SK-N-SH (cell line): Measurements from ENCODE around the gene CZIB. TPM values are rescaled to one million over a fixed set of nuclear protein-coding genes. Genes with fewer than 3 reads are reported as not detected.

Experiments used
- CTCF ChIA-PET: fragments of 300-600, 350-600 bp; formaldehyde crosslinking; extraction: SDS; loops from one replicate; lab custom pipeline; 2021; lab: Yijun Ruan, JAX
- POLR2A ChIA-PET: fragments of 350-600 bp; sonication (Branson Sonifier 250); formaldehyde crosslinking; extraction: SDS; loops from one replicate; lab custom pipeline; 2020; ENCODE audit warnings: antibody characterized with exemption, inconsistent platforms; lab: Yijun Ruan, JAX
- DNase-seq: peaks from one replicate; pipeline ENCODE4 v3.0.0; 2012
- H2AFZ ChIP-seq: fragments of 200-600 bp; sonication (generic); 2 replicates; pipeline ENCODE4 v1.8.1; 2016; ENCODE audit warnings: antibody characterized with exemption, mild to moderate bottlenecking, low read depth
- H3F3A ChIP-seq: fragments of 200-600 bp; sonication (generic); replicated peaks from 2 replicates; pipeline ENCODE3; 2016; ENCODE audit warnings: antibody characterized with exemption, mild to moderate bottlenecking; ENCODE audit not compliant: insufficient read depth
- H3K27ac ChIP-seq, 2 experiments: fragments of 200-500 bp in 1 of 2; fragments of 200-600 bp in 1 of 2; sonication (Bioruptor generic) in 1 of 2; sonication (generic), shearing (Covaris generic) in 1 of 2; 2 replicates each; pipeline versions ENCODE4 v1.5.1 to v1.6.1; 2014 to 2016; ENCODE audit warnings: low read depth in 2 of 2, inconsistent platforms in 1 of 2, low read length in 1 of 2, mild to moderate bottlenecking in 1 of 2, mixed read lengths in 1 of 2
- H3K27me3 ChIP-seq: fragments of 200-600 bp; sonication (generic), shearing (Covaris generic); 2 replicates; pipeline ENCODE4 v1.6.1; 2016; ENCODE audit warnings: mixed run types; ENCODE audit not compliant: insufficient read depth
- H3K36me3 ChIP-seq, 2 experiments: fragments of 200-500 bp in 1 of 2; fragments of 200-600 bp in 1 of 2; sonication (Bioruptor generic) in 1 of 2; sonication (generic) in 1 of 2; replicated peaks in 1 of 2; 2 replicates each; pipeline versions ENCODE3 to v1.5.1; 2014 to 2016; ENCODE audit warnings: low read length in 1 of 2, mild to moderate bottlenecking in 1 of 2; ENCODE audit not compliant: insufficient read depth in 2 of 2, control insufficient read depth in 1 of 2
- H3K4me1 ChIP-seq, 2 experiments: fragments of 200-500 bp in 1 of 2; fragments of 200-600 bp in 1 of 2; sonication (Bioruptor generic) in 1 of 2; sonication (generic), shearing (Covaris generic) in 1 of 2; 2 replicates each; pipeline versions ENCODE4 v1.5.1 to v1.6.1; 2014 to 2016; ENCODE audit warnings: low read depth in 1 of 2, low read length in 1 of 2, mixed run types in 1 of 2; ENCODE audit not compliant: insufficient read depth in 2 of 2, control insufficient read depth in 1 of 2
- H3K4me2 ChIP-seq: fragments of 200-600 bp; sonication (generic), shearing (Covaris generic); 2 replicates; pipeline ENCODE4 v1.6.1; 2017; ENCODE audit warnings: mixed run types
- H3K4me3 ChIP-seq, 2 experiments: fragments of 200-500 bp in 1 of 2; fragments of 200-600 bp in 1 of 2; sonication (Bioruptor generic) in 1 of 2; sonication (generic), shearing (Covaris generic) in 1 of 2; 2 replicates each; pipeline versions ENCODE4 v1.5.1 to v1.8.1; 2014 to 2016; ENCODE audit warnings: low read depth in 2 of 2, inconsistent platforms in 1 of 2, low read length in 1 of 2, mild to moderate bottlenecking in 1 of 2, mixed read lengths in 1 of 2, moderate library complexity in 1 of 2
- H3K79me2 ChIP-seq: fragments of 200-600 bp; sonication (generic); 2 replicates; pipeline ENCODE4 v1.8.1; 2017; ENCODE audit warnings: mild to moderate bottlenecking; ENCODE audit not compliant: insufficient read depth
- H3K9ac ChIP-seq: fragments of 200-600 bp; sonication (generic); 2 replicates; pipeline ENCODE4 v1.6.1; 2017; ENCODE audit warnings: mixed run types
- H3K9me2 ChIP-seq: fragments of 200-600 bp; sonication (generic); 2 replicates; pipeline ENCODE4 v1.6.1; 2017; ENCODE audit warnings: mixed run types
- H3K9me3 ChIP-seq: fragments of 200-600 bp; sonication (generic); 2 replicates; pipeline ENCODE4 v1.6.1; 2017; ENCODE audit warnings: mixed run types, mild to moderate bottlenecking, moderate library complexity
- H4K20me1 ChIP-seq: fragments of 200-600 bp; sonication (generic); 2 replicates; pipeline ENCODE4 v1.6.1; 2017; ENCODE audit warnings: mild to moderate bottlenecking, mixed run types; ENCODE audit not compliant: insufficient read depth
- CHD2 ChIP-seq: fragments of 150-350 bp; IDR thresholded peaks from 2 replicates; pipeline ENCODE4 v1.6.1; 2018; ENCODE audit warnings: low read length; ENCODE audit not compliant: partially characterized antibody
- EP300 ChIP-seq, 2 experiments: IDR thresholded peaks; 2 replicates each; pipeline versions ENCODE4 v1.4.0 to v1.6.1; 2012; ENCODE audit warnings: borderline replicate concordance in 1 of 2, low read depth in 1 of 2, low read length in 1 of 2
- FOXJ3 ChIP-seq: sonication (generic); formaldehyde crosslinking; IDR thresholded peaks from 2 replicates; pipeline ENCODE4 v1.5.1; 2020; ENCODE audit warnings: mild to moderate bottlenecking, missing genetic modification reagents
- PBX3 ChIP-seq: IDR thresholded peaks from 2 replicates; pipeline ENCODE4; 2012
- POLR2AphosphoS5 ChIP-seq: IDR thresholded peaks from 2 replicates; pipeline ENCODE4 v1.6.1; 2012; ENCODE audit warnings: low read depth, low read length
- REST ChIP-seq: IDR thresholded peaks from 2 replicates; pipeline ENCODE4 v1.6.1; 2012; ENCODE audit warnings: mild to moderate bottlenecking, low read depth, low read length, moderate library complexity
- RFX5 ChIP-seq: IDR thresholded peaks from 2 replicates; pipeline ENCODE4 v1.6.1; 2012; ENCODE audit warnings: mild to moderate bottlenecking, improper control_type of control experiment, low read length
- SIN3A ChIP-seq: IDR thresholded peaks from 2 replicates; pipeline ENCODE4 v1.6.1; 2012; ENCODE audit warnings: low read depth, mild to moderate bottlenecking, low read length, moderate library complexity, borderline replicate concordance
- SMC3 ChIP-seq: IDR thresholded peaks from 2 replicates; pipeline ENCODE4 v1.6.1; 2012; ENCODE audit warnings: low read depth, low read length, improper control_type of control experiment
- TCF12 ChIP-seq: IDR thresholded peaks from 2 replicates; pipeline ENCODE4 v1.4.0; 2012
- USF1 ChIP-seq: IDR thresholded peaks from 2 replicates; pipeline ENCODE4 v1.4.0; 2012; ENCODE audit warnings: low read depth, borderline replicate concordance
- WGBS: methylation state at CpG from one replicate; pipeline ENCODE4 v1.1.6; 2017; ENCODE audit warnings: low lambda C conversion rate; 5-methylcytosine and 5-hydroxymethylcytosine counted together
- polyA plus RNA-seq, 3 experiments: library from polyadenylated mRNA; depleted of rRNA; stranded (reverse); fragments of >200 nt; gene quantifications; 2 replicates each; pipeline ENCODE4 v1.2.3, GENCODE V29; 2012
- TF ChIP-seq, protein P1 (sequence below): IDR thresholded peaks from 2 replicates; pipeline ENCODE4 v1.4.0; 2012; ENCODE audit warnings: low read depth, borderline replicate concordance

The CZIB gene
- polyA plus RNA-seq, 1 of the 3 experiments (the other 2 are of a cell fraction), result 69.0 TPM

GRCh38 chr1:53197291-53198200 is 22.9 kb downstream of the CZIB start:
- Histone ChIP-seq H3K9me2 (no peaks in the 10 kb centered on the region), H3K9me3 (no peaks in the 10 kb centered on the region), H3K4me2 (peak overlapping the region; percentile 93), H3K4me3 (peak overlapping the region; percentile 85 to 95), H3K27me3 (no peaks in the 10 kb centered on the region), H4K20me1 (no peaks in the 10 kb centered on the region), H3F3A (no peaks in the 10 kb centered on the region), H3K4me1 (peaks cover 9 to 17% of the 10 kb centered on the region in 2 experiments; a peak in 3 of 4 replicates), H2AFZ (peak overlapping the region; percentile 56; the same call in 1 of the 2 replicates), H3K79me2 (peaks cover 21% of the 10 kb centered on the region; the same call in 1 of the 2 replicates), H3K36me3 (peaks cover 3 to 20% of the 10 kb centered on the region in 2 experiments), H3K9ac (peak overlapping the region; percentile 85), H3K27ac (peak overlapping the region; percentile 70 to 87; a peak in 3 of 4 replicates)
- CTCF ChIA-PET, result interaction anchor here (3.3 kb wide), 1 partner anchor 12 kb away, joined by 23 read pairs; no protein-coding TSS in a partner anchor
- peak; percentile 28 for DNase-seq
- POLR2A ChIA-PET, result interaction anchor here (0.9 kb wide), 1 partner anchor 22 kb away, joined by 3 read pairs; no protein-coding TSS in a partner anchor
- WGBS, result 38% methylated on average over 13 of the region's 13 CpGs
- no peak for TF ChIP-seq TCF12
- TF ChIP-seq PBX3, result peak; percentile 71

GRCh38 chr1:53196485-53197290 is 23.7 kb downstream of the CZIB start, which contains the start of gene CPT2:
CPT2 (plus strand) TSS chr1:53196824; CDS start chr1:53196944, 120 bp downstream.
- CTCF ChIA-PET, result interaction anchor here (1.8 to 4.7 kb wide), 3 partner anchors 11 to 292 kb away, joined by 9 to 34 read pairs (median 23); no protein-coding TSS in a partner anchor
- Histone ChIP-seq H3K9me2 (no peaks in the 10 kb centered on the region), H3F3A (no peaks in the 10 kb centered on the region), H3K9ac (peak within 1 kb of the TSS; percentile 85), H3K4me1 (peaks cover 9 to 17% of the 10 kb centered on the region in 2 experiments; a peak in 3 of 4 replicates), H4K20me1 (no peaks in the 10 kb centered on the region), H3K4me3 (peak within 1 kb of the TSS; percentile 85 to 95), H3K4me2 (peak within 1 kb of the TSS; percentile 93), H2AFZ (peak within 1 kb of the TSS; percentile 95), H3K79me2 (peaks cover 21% of the 10 kb centered on the region; the same call in 1 of the 2 replicates), H3K36me3 (peaks cover 3 to 13% of the 10 kb centered on the region in 2 experiments), H3K9me3 (no peaks in the 10 kb centered on the region), H3K27me3 (no peaks in the 10 kb centered on the region), H3K27ac (peak within 1 kb of the TSS; percentile 70 to 87)
- POLR2A ChIA-PET, result interaction anchor here (0.6 to 0.9 kb wide), 3 partner anchors 22 to 482 kb away, joined by 3 to 7 read pairs (median 3); no protein-coding TSS in a partner anchor
- 2% methylated on average over 26 of the region's 57 CpGs for WGBS
- DNase-seq, result peak; percentile 99
- TF ChIP-seq PBX3, result no peak; the same call in 1 of the 2 replicates
- TF ChIP-seq CHD2, result peak; percentile 34
- TF ChIP-seq SMC3, result no peak
- 0 out of 2 replicates have a peak, but pooled peaks have one; percentile 4 for TF ChIP-seq REST
- TF ChIP-seq, protein P1, sequence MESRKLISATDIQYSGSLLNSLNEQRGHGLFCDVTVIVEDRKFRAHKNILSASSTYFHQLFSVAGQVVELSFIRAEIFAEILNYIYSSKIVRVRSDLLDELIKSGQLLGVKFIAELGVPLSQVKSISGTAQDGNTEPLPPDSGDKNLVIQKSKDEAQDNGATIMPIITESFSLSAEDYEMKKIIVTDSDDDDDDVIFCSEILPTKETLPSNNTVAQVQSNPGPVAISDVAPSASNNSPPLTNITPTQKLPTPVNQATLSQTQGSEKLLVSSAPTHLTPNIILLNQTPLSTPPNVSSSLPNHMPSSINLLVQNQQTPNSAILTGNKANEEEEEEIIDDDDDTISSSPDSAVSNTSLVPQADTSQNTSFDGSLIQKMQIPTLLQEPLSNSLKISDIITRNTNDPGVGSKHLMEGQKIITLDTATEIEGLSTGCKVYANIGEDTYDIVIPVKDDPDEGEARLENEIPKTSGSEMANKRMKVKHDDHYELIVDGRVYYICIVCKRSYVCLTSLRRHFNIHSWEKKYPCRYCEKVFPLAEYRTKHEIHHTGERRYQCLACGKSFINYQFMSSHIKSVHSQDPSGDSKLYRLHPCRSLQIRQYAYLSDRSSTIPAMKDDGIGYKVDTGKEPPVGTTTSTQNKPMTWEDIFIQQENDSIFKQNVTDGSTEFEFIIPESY, result no peak
- no peak for TF ChIP-seq FOXJ3 (CRISPR knock-in tag)
- no peak for TF ChIP-seq EP300 (IDR thresholded peaks at IDR 0.05; ENCODE audit: borderline replicate concordance in 1 of 2, low read depth in 1 of 2, low read length in 1 of 2)
- TF ChIP-seq POLR2AphosphoS5, result peak; percentile 96
- peak; percentile 67; the same call in 1 of the 2 replicates for TF ChIP-seq SIN3A
- no peak for TF ChIP-seq USF1
- TF ChIP-seq RFX5, result no peak
